Activated CD8-positive, alpha-beta memory T cell treated with anti-CD3 and anti-CD28 coated beads, Interleukin-2, amount 50 U/mL, for 4 hours (primary cell): ENCODE results near the gene TRIM10.
"Not testable (repeated sequence)": the region's sequence is repeated elsewhere in the genome, so short reads cannot be mapped to it uniquely, and the experiment has no call there.

Experiments
- DNase-seq: peaks from one replicate; pipeline ENCODE4 v3.0.0-alpha.2; 2020

Gene TRIM10

GRCh38 chr6:30152910-30153610 is 8.0 kb downstream of the TRIM10 start:
- no peak for DNase-seq

GRCh38 chr6:30152016-30152673 is 8.9 kb downstream of the TRIM10 start:
- no peak for DNase-seq

GRCh38 chr6:30151580-30151979 is 9.4 kb downstream of the TRIM10 start:
- DNase-seq, result no peak

GRCh38 chr6:30150671-30151395 is 10.2 kb downstream of the TRIM10 start:
- no peak for DNase-seq

GRCh38 chr6:30149858-30150550 is 11.0 kb downstream of the TRIM10 start:
- no peak for DNase-seq

GRCh38 chr6:30149234-30149633 is 11.8 kb downstream of the TRIM10 start:
- no peak for DNase-seq

- DNase-seq, result no peak
These were observed 13.9 kb downstream of the TRIM10 start for GRCh38 chr6:30147096-30147495.

- DNase-seq, result no peak
These were observed 15.2 kb downstream of the TRIM10 start for GRCh38 chr6:30145818-30146217.

GRCh38 chr6:30144811-30145210 is 16.2 kb downstream of the TRIM10 start:
- no peak for DNase-seq

- DNase-seq, result no peak
These were observed 17.2 kb downstream of the TRIM10 start for GRCh38 chr6:30143780-30144179.

- no peak for DNase-seq
These were observed 18.3 kb downstream of the TRIM10 start for GRCh38 chr6:30142665-30143064.

- DNase-seq, result not testable (repeated sequence)
These were observed 20.8 kb downstream of the TRIM10 start for GRCh38 chr6:30140240-30140639.

- no peak for DNase-seq
These were observed 24.3 kb downstream of the TRIM10 start for GRCh38 chr6:30136570-30137286.

- DNase-seq, result no peak
These were observed 25.3 kb downstream of the TRIM10 start, which contains the start of gene TRIM40 for GRCh38 chr6:30135757-30136156. TRIM40 (plus strand) TSS chr6:30136140; CDS start chr6:30137037, 897 bp downstream.

- DNase-seq, result no peak
These were observed 25.9 kb downstream of the TRIM10 start for GRCh38 chr6:30135147-30135546.

- no peak for DNase-seq
These were observed 29.0 kb downstream of the TRIM10 start for GRCh38 chr6:30131947-30132497.

- peak; percentile 50 for DNase-seq
These were observed 29.8 kb downstream of the TRIM10 start for GRCh38 chr6:30130887-30131862.

GRCh38 chr6:30130179-30130679 is 30.8 kb downstream of the TRIM10 start:
- no peak for DNase-seq

- no peak for DNase-seq
These were observed 31.5 kb downstream of the TRIM10 start for GRCh38 chr6:30129265-30130178.
